ENCODE measurements around the gene RAB3A.

Gene RAB3A

GRCh38 chr19:18173572-18174288, 30.1 kb downstream of the RAB3A start, which contains the start of gene IFI30:
TSS of gene IFI30 (plus strand) at chr19:18173813. CDS start at chr19:18173842, 29 bp downstream.
- peak within 1 kb of the TSS; percentile 70 for H3K4me3 ChIP-seq (ENCODE audit: low read depth, low read length)
- peak; percentile 25 for DNase-seq (ENCODE audit: low read depth)
- TF ChIP-seq, protein P1, sequence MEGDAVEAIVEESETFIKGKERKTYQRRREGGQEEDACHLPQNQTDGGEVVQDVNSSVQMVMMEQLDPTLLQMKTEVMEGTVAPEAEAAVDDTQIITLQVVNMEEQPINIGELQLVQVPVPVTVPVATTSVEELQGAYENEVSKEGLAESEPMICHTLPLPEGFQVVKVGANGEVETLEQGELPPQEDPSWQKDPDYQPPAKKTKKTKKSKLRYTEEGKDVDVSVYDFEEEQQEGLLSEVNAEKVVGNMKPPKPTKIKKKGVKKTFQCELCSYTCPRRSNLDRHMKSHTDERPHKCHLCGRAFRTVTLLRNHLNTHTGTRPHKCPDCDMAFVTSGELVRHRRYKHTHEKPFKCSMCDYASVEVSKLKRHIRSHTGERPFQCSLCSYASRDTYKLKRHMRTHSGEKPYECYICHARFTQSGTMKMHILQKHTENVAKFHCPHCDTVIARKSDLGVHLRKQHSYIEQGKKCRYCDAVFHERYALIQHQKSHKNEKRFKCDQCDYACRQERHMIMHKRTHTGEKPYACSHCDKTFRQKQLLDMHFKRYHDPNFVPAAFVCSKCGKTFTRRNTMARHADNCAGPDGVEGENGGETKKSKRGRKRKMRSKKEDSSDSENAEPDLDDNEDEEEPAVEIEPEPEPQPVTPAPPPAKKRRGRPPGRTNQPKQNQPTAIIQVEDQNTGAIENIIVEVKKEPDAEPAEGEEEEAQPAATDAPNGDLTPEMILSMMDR (conservative IDR thresholded peaks at IDR 0.05; ENCODE audit: low read depth, low read length): no peak

- TF ChIP-seq, protein P1 (conservative IDR thresholded peaks at IDR 0.05; ENCODE audit: low read depth, low read length): no peak
- peak overlapping the region; percentile 70 for H3K4me3 ChIP-seq (ENCODE audit: low read depth, low read length)
Observed at GRCh38 chr19:18173054-18173571, 30.7 kb downstream of the RAB3A start.

DNA sequence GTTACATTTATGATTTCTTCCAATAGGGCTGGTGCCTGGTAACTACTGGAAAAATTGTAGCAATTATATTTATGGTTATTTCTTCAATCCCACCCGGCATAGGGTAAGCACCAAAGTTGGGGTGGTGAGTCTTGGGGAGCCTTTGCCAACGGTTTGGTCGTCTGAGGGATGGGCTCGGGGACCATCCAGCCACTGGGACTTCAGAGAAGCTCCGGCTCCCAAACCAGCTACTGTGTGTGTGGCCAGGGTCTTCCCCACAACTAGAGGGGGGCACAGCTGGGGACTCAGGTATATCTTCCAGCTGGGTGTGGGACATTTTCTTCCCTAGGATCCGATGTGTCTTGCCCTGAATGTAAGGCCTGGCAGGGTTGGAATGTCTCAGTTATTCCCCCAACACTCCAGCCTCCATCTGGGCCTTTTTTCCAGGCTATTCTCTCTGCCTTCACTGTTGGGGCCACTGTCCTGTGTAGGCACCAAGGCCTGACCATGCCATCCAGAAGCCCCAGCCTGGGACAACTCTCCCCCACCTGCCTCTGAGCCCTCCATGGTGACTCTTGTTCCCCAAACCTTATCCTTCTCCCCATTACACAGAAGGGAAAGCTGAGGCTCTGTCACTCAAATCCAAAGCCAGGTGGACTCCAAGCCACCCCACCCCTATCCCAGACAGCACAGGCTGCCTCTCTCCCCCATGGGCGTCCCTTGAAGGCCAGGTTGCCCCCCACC, 31.4 kb downstream of the RAB3A start:
- TF ChIP-seq, protein P1 (conservative IDR thresholded peaks at IDR 0.05; ENCODE audit: low read depth, low read length): no peak
- no peak for DNase-seq (ENCODE audit: low read depth)
- H3K4me3 ChIP-seq (ENCODE audit: low read depth, low read length): no peak overlapping the region

More at GRCh38 chr19:18173054-18173571, 30.7 kb downstream of the RAB3A start:
- DNase-seq (ENCODE audit: low read depth): no peak

- DNase-seq (ENCODE audit: low read depth): no peak
- no peak overlapping the region for H3K4me3 ChIP-seq (ENCODE audit: low read depth, low read length)
- TF ChIP-seq, protein P1 (conservative IDR thresholded peaks at IDR 0.05; ENCODE audit: low read depth, low read length): no peak
Observed at GRCh38 chr19:18171605-18172327, 32.1 kb downstream of the RAB3A start.

DNA sequence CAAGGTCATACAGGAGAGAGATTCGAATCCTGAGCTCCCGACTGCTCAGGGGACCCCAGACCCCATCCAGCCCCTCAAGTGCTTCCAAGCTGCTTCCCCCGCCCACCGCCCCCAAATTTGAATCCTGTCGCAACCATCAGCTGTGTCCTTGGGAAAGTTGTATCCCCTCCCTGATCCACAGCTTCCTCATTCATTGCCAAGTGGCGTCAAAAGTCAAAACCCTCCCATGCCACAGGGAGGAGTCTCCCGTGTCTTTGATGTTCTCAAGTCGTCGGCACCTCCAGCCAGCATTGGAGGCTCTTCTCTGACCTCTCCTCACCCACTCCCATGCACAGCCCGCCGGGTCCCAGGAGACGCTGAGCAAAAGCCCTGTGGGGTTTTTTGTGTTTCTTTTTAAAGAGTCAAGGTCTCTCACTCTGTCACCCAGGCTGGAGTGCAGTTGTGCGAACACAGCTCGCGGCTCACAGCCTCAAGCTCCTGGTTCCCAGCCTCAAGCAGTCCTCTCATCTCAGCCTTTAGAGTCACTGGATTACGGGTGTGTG, 33.1 kb downstream of the RAB3A start:
- H3K4me3 ChIP-seq (ENCODE audit: low read depth, low read length): no peak overlapping the region
- DNase-seq (ENCODE audit: low read depth): no peak
- TF ChIP-seq, protein P1 (conservative IDR thresholded peaks at IDR 0.05; ENCODE audit: low read depth, low read length): no peak

GRCh38 chr19:18168673-18169381, 35.0 kb downstream of the RAB3A start:
- H3K4me3 ChIP-seq (ENCODE audit: low read depth, low read length): no peak overlapping the region
- TF ChIP-seq, protein P1 (conservative IDR thresholded peaks at IDR 0.05; ENCODE audit: low read depth, low read length): no peak
- no peak for DNase-seq (ENCODE audit: low read depth)
